Suprapubic skin (tissue), 4 donors: ENCODE measurements around the gene PRMT5. TPM values are rescaled to one million over a fixed set of nuclear protein-coding genes. Genes with fewer than 3 reads are reported as not detected.

ENCODE experiments used
- DNase-seq, 2 donors: peaks; one replicate each; pipeline ENCODE4 v3.0.0-alpha.2; 2019; ENCODE audit warnings: low spot score in 2 of 2
- H3K27ac ChIP-seq: fragments of 200-600 bp; sonication (generic); one replicate; pipeline ENCODE4 v1.5.1; 2019
- H3K27me3 ChIP-seq: fragments of 200-600 bp; sonication (generic); one replicate; pipeline ENCODE4 v1.5.1; 2019
- H3K36me3 ChIP-seq: fragments of 200-600 bp; sonication (generic); one replicate; pipeline ENCODE4 v1.5.1; 2019
- H3K4me1 ChIP-seq: fragments of 200-600 bp; sonication (generic); one replicate; pipeline ENCODE4 v1.5.1; 2019
- H3K4me3 ChIP-seq: fragments of 200-600 bp; sonication (generic); one replicate; pipeline ENCODE4 v1.5.1; 2019; ENCODE audit warnings: mild to moderate bottlenecking
- H3K9me3 ChIP-seq: fragments of 200-600 bp; sonication (generic); one replicate; pipeline ENCODE4 v1.5.1; 2019
- CTCF ChIP-seq, 2 donors: fragments of 200-600 bp in 1 of 2; fragments of 450-650 bp in 1 of 2; sonication (generic) in 1 of 2; IDR thresholded peaks; one replicate each; pipeline ENCODE4 v1.5.1; 2016 to 2019; ENCODE audit warnings: antibody characterized with exemption in 2 of 2, mild to moderate bottlenecking in 1 of 2, moderate library complexity in 1 of 2
- EP300 ChIP-seq: sonication (generic); formaldehyde crosslinking; IDR thresholded peaks from one replicate; pipeline ENCODE4 v1.6.1; 2017; ENCODE audit warnings: antibody characterized with exemption
- POLR2A ChIP-seq, 2 donors: fragments of 450-650 bp; IDR thresholded peaks; one replicate each; pipeline ENCODE4 v1.6.1; 2017; ENCODE audit warnings: antibody characterized with exemption in 2 of 2, mild to moderate bottlenecking in 2 of 2, moderate library complexity in 2 of 2
- POLR2AphosphoS5 ChIP-seq, 3 donors: sonication (generic); formaldehyde crosslinking; IDR thresholded peaks; one replicate each; pipeline ENCODE4 v1.6.1; 2017; ENCODE audit warnings: antibody characterized with exemption in 3 of 3
- WGBS: methylation state at CpG from one replicate; pipeline ENCODE4 v1.1.5; 2018; 5-methylcytosine and 5-hydroxymethylcytosine counted together
- total RNA-seq, 4 donors: library from RNA; depleted of rRNA; stranded (reverse); fragments of >200 nt; gene quantifications; one replicate each; pipeline ENCODE4 v1.1.0, GENCODE V29; 2016

Gene PRMT5
- total RNA-seq, 4 donors from 2014 or later, result 44.0 to 58.4 (median 50.3) TPM

GRCh38 chr14:22901799-22902198 lies 27.4 kb downstream of the PRMT5 start:
- Histone ChIP-seq H3K9me3 (no peaks in the 10 kb centered on the region), H3K36me3 (peaks cover 64% of the 10 kb centered on the region), H3K4me3 (no peak overlapping the region), H3K27ac (no peak overlapping the region), H3K27me3 (no peaks in the 10 kb centered on the region), H3K4me1 (peaks cover 15% of the 10 kb centered on the region)
- TF ChIP-seq POLR2AphosphoS5 (IDR thresholded peaks at IDR 0.05) (no peak), EP300 (no peak), POLR2A (IDR thresholded peaks at IDR 0.05) (no peak)
- DNase-seq, result no peak
- WGBS, result 98% methylated on average over 7 of the region's 7 CpGs

- no peaks in the 10 kb centered on the region for H3K9me3 ChIP-seq
- peaks cover 15% of the 10 kb centered on the region for H3K4me1 ChIP-seq
- no peaks in the 10 kb centered on the region for H3K27me3 ChIP-seq
- 19% methylated on average over 3 of the region's 3 CpGs for WGBS
- DNase-seq, result no peak
- no peak for TF ChIP-seq POLR2A (IDR thresholded peaks at IDR 0.05)
- peak; percentile 49 to 51 for TF ChIP-seq CTCF (IDR thresholded peaks at IDR 0.05)
- TF ChIP-seq EP300, result no peak
- TF ChIP-seq POLR2AphosphoS5 (IDR thresholded peaks at IDR 0.05), result no peak
- no peak overlapping the region for H3K4me3 ChIP-seq
- H3K27ac ChIP-seq, result no peak overlapping the region
- peaks cover 49% of the 10 kb centered on the region for H3K36me3 ChIP-seq
Measured at GRCh38 chr14:22900081-22900799, 28.9 kb downstream of the PRMT5 start.

- Histone ChIP-seq H3K27ac (no peak overlapping the region), H3K4me3 (no peak overlapping the region), H3K4me1 (peaks cover 9% of the 10 kb centered on the region), H3K9me3 (no peaks in the 10 kb centered on the region), H3K36me3 (peaks cover 31% of the 10 kb centered on the region), H3K27me3 (no peaks in the 10 kb centered on the region)
- no peak for TF ChIP-seq EP300
- no peak for TF ChIP-seq CTCF (IDR thresholded peaks at IDR 0.05)
- no peak for TF ChIP-seq POLR2A (IDR thresholded peaks at IDR 0.05)
- no peak for TF ChIP-seq POLR2AphosphoS5 (IDR thresholded peaks at IDR 0.05)
- no peak for DNase-seq
- WGBS, result 50% methylated on average over 8 of the region's 8 CpGs
Measured at GRCh38 chr14:22898302-22899090, 30.7 kb downstream of the PRMT5 start.

- H3K9me3 ChIP-seq, result no peaks in the 10 kb centered on the region
- TF ChIP-seq POLR2AphosphoS5 (IDR thresholded peaks at IDR 0.05), result no peak
- TF ChIP-seq POLR2A (IDR thresholded peaks at IDR 0.05), result no peak
- no peak for TF ChIP-seq EP300
- no peak for TF ChIP-seq CTCF (IDR thresholded peaks at IDR 0.05)
- H3K4me3 ChIP-seq, result no peak overlapping the region
- WGBS, result 100% methylated on average over 1 of the region's 1 CpG
- H3K36me3 ChIP-seq, result peaks cover 22% of the 10 kb centered on the region
- no peak for DNase-seq
- H3K27me3 ChIP-seq, result no peaks in the 10 kb centered on the region
- no peak overlapping the region for H3K27ac ChIP-seq
- peaks cover 7% of the 10 kb centered on the region for H3K4me1 ChIP-seq
Measured at GRCh38 chr14:22897357-22897756, 31.8 kb downstream of the PRMT5 start.

- WGBS, result 84% methylated on average over 3 of the region's 3 CpGs
- no peak overlapping the region for H3K4me3 ChIP-seq
- H3K36me3 ChIP-seq, result peaks cover 16% of the 10 kb centered on the region
- no peaks in the 10 kb centered on the region for H3K9me3 ChIP-seq
- no peaks in the 10 kb centered on the region for H3K27me3 ChIP-seq
- no peak overlapping the region for H3K27ac ChIP-seq
- peaks cover 7% of the 10 kb centered on the region for H3K4me1 ChIP-seq
- no peak for DNase-seq
- TF ChIP-seq CTCF (IDR thresholded peaks at IDR 0.05) (no peak), POLR2A (IDR thresholded peaks at IDR 0.05) (no peak), EP300 (no peak), POLR2AphosphoS5 (IDR thresholded peaks at IDR 0.05) (no peak)
Measured at GRCh38 chr14:22896760-22897159, 32.4 kb downstream of the PRMT5 start.
